RCC 7860 (cell line): ENCODE measurements around the gene SYNPO2.

Experiments
- DNase-seq: peaks from one replicate; pipeline ENCODE4 v3.0.0-alpha.2; 2015; ENCODE audit warnings: low spot score
- FAIRE-seq: peaks from 2 replicates; lab custom pipeline; 2012; peaks lifted over from hg19 to GRCh38; lab: Jason Lieb, UNC

Gene SYNPO2, protein sequence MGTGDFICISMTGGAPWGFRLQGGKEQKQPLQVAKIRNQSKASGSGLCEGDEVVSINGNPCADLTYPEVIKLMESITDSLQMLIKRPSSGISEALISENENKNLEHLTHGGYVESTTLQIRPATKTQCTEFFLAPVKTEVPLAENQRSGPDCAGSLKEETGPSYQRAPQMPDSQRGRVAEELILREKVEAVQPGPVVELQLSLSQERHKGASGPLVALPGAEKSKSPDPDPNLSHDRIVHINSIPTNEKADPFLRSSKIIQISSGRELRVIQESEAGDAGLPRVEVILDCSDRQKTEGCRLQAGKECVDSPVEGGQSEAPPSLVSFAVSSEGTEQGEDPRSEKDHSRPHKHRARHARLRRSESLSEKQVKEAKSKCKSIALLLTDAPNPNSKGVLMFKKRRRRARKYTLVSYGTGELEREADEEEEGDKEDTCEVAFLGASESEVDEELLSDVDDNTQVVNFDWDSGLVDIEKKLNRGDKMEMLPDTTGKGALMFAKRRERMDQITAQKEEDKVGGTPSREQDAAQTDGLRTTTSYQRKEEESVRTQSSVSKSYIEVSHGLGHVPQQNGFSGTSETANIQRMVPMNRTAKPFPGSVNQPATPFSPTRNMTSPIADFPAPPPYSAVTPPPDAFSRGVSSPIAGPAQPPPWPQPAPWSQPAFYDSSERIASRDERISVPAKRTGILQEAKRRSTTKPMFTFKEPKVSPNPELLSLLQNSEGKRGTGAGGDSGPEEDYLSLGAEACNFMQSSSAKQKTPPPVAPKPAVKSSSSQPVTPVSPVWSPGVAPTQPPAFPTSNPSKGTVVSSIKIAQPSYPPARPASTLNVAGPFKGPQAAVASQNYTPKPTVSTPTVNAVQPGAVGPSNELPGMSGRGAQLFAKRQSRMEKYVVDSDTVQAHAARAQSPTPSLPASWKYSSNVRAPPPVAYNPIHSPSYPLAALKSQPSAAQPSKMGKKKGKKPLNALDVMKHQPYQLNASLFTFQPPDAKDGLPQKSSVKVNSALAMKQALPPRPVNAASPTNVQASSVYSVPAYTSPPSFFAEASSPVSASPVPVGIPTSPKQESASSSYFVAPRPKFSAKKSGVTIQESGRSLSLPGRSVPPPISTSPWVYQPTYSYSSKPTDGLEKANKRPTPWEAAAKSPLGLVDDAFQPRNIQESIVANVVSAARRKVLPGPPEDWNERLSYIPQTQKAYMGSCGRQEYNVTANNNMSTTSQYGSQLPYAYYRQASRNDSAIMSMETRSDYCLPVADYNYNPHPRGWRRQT

DNA sequence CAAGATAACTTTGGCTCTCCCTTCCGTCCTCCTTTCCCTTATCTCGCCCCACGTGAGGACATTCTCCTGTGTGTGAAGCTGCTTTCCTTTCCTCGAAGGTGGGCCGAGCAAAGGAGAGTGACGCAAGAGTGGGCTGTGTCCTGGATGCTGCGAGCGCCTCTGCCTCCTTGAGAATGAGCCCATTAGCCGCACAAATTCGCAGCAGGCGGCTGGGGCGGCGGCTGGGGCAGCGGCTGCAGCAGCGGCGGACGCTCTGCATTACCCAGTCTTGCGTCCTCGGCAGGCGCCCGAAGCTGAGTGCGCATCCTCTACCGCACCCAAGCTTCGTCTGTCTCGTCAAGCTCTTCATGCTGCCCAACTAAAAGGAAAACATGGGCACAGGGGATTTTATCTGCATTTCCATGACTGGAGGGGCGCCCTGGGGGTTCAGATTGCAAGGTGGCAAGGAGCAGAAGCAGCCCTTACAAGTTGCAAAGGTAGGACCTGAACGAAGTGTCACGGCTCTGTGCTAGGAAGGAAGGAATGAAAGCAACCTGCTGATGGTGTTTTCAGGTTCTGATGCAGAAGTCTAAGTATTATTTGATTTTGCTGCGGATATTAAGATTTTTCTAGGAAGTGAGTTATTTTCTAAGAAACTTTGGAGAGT is at the start of gene SYNPO2:
TSS of gene SYNPO2 (plus strand) at position 189 of the 646 bp plus-strand sequence. CDS start at position 372, 183 bp downstream.
- FAIRE-seq (no peak), DNase-seq (peak; percentile 40)

DNA sequence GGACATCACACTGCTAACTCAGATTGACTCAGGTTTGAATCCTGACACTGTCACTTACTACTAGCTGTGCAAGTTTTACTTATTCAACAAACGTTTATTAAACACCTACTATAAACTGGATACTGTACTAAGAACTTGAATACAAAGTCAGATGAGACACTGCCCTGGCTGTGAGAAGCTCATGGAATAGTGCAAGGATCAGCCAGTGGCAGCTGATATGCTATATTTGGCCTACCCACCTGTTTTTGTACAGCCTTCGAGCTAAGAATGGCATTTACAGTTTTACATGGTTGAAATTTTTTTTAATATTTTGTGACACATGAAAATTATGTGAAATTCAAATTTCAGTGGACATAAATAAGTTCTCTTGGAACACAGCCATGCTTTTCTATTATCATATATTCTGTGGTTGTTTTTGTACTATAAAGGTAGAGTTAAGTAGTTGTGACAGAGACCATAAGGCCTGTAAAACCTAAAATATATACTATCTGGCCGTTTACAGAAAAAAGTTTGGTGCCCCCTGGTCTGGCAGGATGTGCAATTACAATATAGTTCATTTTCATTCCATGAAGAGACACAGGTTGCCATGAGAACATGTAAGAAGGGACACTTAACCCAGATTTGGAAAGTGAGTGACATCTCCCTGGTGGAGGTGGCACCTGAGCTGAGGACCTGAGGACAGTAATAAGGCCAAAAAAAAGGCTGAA is 49.3 kb upstream of the SYNPO2 start:
- DNase-seq = no peak
- no peak for FAIRE-seq

DNA sequence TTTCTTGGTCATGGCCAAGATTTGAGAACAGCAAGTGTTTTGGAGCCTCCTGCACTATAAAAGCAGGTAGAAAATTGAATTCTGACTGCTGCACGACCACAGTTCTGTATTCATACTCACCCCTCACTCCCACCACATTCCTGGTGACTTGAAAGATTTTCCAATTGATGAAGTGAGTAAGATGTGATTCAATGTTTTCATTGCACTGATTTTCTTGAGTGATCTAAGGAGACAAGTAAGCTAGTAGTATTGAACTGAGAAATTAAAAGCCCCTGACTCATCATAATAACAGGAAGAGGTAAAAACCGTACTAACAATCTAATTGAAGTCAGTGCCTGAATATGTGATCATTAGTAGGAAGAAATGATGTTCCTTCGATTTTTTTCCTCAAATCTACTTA is 46.6 kb upstream of the SYNPO2 start:
- FAIRE-seq (no peak), DNase-seq (peak; percentile 62)

DNA sequence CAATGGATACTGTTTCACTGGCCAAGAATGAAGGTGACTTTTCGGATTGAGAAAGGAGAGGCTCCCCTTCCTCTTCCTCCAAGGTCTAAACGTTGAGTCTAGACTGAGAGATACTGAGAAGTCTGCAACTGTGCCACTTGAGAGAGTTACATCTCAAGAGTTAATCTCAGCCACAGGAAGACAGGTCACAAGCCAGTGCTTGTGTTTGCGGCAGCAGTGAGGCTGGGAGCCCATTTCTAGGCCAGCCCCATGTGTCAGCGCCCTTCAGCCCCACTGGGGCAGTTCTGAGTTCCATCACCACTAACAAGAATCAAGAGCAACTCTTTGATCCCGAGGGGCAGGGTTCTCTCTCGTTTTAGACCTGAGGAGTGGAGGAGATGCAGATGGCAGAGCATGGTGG is 45.4 kb upstream of the SYNPO2 start:
- no peak for DNase-seq
- no peak for FAIRE-seq

DNA sequence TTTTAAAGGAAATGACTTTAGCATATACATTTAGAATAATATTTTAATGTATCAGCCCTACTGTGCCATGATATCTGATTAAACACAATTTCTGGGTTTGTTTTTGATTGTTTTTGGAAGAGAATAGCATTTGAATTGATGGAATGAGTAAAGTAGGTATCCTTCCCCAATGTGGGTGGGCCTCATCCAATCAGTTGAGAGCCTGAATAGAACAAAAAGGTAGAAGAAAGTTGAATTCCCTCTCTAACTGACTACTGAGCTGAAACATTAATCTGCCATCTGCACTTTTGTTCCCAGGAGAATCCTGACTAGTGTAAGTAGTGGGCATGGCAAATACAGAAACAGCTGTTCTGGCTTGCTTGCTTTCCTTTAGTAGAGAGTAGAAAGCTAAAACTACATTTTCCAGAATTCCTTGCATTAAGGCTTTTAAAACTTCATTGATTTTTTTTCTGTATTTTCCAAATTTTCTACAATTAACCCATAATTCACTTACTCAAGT is 43.1 kb upstream of the SYNPO2 start:
- FAIRE-seq (no peak), DNase-seq (no peak)

DNA sequence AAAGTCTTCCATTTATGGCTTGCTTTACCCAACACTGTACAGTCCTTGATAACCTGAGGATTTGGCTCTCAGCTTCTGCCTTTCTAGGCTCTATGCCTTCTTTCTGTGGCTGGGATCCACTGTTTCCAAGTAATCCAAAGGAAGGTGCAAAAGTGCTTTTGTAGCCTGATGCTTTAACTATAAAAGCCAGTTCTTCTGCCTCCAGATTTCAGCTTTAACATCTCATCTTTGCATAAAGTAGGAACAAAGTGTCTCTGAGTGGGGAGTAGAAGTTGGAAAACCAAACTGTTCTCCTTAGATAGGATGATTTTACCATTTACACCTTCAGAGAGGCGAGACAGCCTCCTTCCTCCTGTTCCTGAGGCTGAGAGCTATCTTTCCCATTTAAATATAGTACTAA is 41.7 kb upstream of the SYNPO2 start:
- FAIRE-seq = no peak

DNA sequence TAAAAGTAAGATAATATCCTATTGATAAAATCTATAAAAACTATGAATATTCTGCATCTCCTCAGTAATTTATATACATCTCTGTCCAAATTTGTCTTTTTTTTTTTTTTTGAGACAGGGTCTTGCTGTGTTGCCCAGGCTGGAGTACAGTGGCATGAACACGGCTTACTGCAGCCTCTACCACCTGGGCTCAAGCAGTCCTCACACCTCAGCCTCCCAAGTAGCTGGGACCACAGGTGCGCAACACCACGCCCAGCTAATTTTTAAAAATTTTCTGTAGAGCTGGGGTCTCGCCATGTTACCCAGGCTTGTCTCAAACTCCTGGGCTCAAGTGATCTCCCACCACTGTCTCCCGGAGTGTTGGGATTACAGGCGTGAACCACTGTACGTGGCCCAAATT is 40.4 kb upstream of the SYNPO2 start:
- no peak for FAIRE-seq
- no peak for DNase-seq

More for the DNA sequence above, 41.7 kb upstream of the SYNPO2 start:
- DNase-seq = no peak

DNA sequence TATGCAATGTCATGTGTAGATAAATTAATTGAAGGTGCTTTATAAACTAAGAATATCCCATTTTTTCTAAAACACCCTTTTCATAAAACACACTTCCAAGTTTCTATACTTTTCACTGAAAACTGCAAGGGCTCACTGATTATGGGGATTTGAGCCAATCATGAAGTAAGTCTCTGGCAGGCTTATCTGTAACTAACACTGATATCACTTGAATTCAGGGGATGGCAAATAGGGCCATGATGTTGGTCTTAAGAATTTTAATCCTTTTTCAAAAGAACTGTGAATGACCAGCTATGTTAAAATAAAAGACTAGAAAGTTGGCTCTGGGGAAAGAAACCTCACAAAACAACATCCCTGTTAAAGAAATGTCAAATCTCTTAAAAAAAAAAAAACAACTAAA is 39.8 kb upstream of the SYNPO2 start:
- FAIRE-seq (no peak), DNase-seq (no peak)

DNA sequence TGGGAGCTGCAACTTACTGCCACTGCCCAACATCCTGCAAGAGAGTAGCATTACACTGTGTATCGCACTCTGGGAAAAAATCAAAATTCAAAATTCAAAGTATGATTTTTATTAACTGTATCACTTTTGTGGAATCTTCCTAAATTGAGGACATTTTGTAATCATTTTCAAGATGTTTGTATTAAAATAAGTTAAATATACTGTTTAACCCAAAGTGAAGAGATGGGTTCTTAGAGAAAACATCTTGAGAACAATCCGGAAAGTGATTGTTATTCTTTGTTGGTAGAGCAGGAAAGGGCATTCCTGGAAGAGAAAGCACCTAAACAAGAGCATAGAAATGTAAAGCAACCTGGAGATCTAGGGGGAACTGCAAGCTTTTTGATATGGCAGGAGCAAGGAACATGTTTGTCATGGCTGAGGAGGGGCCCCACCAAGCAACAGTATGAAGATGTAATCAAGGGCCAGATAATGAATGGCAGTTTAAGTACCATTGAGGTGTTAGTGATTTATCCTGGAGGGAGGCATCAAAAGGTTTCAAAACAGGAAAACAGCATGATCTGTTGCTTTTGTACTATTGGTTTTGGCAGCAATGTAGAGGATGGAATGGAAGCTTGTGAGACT is 38.7 kb upstream of the SYNPO2 start:
- FAIRE-seq (no peak), DNase-seq (no peak)

DNA sequence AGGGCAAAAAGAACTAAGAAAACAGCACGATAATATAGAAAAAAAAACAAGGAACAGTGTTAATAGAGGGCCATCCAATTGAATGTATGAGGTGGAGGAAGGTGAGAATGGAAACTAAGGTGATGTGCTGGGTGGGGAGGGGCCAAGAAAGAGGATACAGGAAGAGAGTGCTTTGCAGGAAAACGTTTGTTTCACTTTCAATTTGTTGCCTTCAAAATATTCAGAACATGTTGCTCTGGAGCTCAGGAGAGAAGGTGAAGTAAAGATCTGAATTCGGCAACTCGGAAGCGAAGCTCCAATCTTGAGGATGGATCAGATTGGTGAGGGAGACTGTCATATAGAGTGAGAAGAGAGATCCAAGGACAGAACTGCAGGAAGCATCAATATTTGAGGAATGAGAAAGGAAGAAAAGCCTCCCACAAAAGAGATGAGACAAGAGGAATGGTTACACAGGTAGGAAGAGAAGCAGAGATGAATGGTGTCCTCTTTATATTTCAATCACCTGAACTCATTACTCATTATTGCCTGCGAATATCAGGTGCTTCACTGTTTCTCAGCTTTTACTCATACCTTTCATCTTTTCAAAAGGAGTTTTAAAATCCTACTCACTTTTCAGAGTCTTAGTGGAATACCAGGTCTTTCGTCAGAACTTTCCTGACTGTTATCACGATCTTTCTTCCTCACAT is 38.0 kb upstream of the SYNPO2 start:
- DNase-seq = peak; percentile 12
- no peak for FAIRE-seq

DNA sequence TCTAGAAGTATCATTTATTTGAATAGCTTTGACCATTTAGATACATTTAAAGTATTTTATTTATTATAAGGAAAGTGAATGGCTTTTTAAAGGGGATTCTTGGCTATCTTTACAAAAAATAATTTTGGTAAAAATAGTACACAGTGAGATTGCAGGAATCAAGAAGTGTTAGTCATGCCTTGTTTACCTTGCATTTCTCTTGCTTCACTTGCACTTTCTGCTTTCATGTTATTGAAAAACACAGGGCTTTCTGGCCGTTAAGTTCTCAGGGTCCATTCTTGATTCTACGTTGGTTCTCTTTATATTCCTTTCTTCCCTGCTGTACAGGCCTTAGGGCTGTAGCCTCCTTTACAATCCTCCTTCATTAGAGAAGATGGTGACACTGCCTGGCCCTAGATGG is 30.9 kb upstream of the SYNPO2 start:
- FAIRE-seq = no peak
- DNase-seq = no peak

DNA sequence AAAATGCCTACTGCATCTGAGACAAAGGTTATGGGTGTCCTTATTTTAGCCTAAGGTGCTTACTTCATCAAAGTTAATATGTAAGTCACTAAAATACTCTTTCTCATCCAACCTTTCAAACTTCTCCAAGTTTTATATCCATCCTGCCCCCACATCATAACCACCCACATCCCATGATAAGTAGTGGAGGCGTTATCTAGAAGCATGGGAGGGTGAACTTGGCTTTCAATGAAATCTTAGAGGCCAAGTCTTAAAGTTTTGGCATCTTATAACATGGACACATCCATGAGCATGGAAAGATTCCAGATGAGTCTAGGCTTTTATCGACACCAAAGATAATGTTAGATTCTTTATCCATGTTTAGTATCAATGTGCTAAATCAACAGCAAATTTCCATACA is 29.9 kb upstream of the SYNPO2 start:
- FAIRE-seq (no peak), DNase-seq (no peak)

DNA sequence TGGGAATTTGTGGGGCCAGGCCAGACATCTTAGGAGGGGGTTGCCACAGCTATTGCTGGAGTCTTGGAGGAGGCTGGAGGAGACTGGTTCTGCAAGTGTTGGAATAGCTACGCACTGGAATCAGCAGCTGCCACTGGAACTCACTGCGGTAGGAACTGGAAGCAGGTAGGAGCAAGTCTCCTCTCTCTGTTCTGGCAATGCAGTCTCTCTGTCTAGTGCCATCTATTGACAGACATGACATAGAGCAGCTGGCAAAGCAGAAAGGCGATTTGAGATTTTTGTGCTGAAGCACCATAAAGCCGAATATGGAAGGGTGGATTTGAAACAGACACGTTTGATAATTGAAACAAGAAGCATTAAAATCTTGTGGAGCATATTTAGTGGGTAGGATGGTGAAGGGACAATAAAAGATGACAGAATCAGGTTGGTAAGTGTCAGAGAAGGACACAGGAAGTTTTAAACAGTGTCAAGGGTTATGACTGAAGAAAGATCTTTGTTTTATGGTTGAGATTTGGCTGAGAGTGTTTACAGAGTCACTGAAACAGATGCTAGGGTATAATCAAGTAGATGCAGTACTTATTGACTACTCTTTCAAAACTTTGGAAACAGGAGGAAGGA is 23.5 kb upstream of the SYNPO2 start:
- FAIRE-seq = no peak

DNA sequence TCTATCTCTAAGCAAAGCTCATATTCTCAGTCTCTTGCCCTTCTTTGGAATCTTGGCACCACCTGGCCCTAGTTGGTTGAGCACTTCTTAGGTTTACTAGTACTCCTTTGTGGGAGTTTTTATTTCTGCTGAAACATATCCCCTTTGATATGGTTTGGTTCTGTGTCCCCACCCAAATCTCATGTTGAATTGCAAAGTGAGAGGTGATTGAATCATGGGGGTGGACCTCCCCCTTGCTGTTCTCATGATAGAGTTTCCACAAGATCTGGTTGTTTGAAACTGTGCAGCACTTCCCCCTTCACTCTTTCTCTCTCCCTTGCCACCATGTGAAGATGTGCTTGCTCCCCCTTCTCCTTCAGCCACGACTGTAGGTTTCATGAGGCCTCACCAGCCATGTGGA is 22.2 kb upstream of the SYNPO2 start:
- DNase-seq (no peak), FAIRE-seq (no peak)

More for the DNA sequence above, 23.5 kb upstream of the SYNPO2 start:
- peak; percentile 28 for DNase-seq

DNA sequence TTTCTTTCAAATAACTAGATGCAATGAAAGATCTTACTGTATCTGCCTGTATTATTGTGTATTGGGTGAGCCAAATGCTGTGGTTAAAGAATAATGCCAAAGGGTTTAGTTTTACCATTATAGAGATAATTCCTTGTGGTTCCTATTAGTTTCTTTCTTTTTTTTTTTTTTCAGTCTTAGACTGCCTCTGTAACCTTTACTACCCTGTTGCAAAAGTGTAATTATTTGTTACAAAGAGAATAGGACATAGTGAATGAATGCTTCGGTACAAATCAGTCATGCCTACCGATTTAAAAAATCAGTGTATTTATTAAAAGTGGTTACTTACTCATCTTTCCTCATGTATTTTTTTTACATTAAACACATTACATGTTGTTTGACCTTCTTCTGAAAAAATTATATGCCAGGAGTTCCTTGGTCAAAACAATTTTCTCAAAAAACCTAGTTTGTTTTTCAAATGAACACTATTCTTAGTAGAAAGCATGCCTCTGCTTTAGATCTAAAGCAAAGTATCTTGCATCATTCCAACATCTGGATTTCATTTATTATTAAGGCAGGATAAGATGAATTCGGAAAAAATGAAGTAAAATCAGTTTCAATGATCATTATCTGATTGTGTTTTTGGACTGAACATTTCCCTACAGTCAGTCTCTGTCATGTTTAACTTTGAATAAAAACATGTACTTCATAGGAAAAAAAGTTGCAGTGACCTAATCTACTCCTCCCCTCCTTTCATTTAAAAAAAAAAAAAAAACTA is 21.2 kb upstream of the SYNPO2 start:
- FAIRE-seq = no peak
- no peak for DNase-seq

DNA sequence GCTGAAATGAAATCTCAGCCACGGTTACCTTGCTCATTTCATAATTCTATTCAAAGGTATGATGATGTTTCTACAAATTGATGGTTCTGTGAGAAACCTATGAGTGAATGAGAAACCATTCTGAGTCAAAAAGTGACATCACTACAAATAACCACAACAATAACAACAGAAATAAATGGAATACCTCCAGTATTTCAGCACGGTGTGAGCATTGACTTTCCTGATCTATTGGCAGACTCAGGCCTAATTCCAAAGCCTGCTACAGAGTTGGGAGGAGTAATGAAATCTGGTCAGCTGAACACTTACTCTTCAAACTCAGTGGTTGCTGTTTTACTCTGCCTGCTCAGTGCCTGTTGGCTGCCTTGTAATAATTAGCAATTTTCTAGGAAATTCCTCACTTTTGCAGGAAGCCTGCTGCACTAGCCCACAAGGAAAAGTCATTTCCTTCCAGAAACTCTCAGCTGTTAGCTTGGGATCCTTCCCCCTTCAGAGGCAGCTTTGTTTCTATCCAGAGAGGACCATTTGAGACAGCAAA is 18.8 kb upstream of the SYNPO2 start:
- DNase-seq (no peak), FAIRE-seq (no peak)

DNA sequence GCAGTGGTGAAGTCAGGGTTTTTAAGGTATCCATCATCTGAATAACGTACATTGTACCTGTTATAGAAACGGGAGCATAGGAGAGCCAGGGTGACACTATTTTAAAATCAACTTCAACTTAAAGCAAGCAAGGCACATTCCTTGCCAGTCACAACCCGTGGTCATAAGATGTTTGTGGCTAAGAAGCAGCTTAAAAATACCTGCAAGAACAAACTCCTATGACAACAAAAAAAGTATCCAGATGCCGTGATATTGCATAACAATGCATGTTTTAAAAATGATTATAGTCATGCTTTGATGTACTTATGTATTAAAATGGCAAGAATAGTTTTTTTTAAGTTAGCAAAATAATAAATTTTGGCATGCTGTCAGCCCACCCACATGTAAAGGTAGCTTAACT is 16.5 kb upstream of the SYNPO2 start:
- FAIRE-seq (no peak), DNase-seq (no peak)
